ENCODE results near the gene MYH9.

- TF ChIP-seq CTCF (IDR thresholded peaks at IDR 0.05; ENCODE audit: low read depth, low read length, missing input control) (no peak), JUND (IDR thresholded peaks at IDR 0.05) (no peak), YY1 (IDR thresholded peaks at IDR 0.05) (no peak)
These were observed 663 bp downstream of the MYH9 start for GRCh38 chr22:36386900-36387708.
